HUDEP-2 (cell line): Measurements from ENCODE around the gene RNU7-1.

ENCODE experiments used
- DNase-seq, 76 experiments: peaks; one replicate each; lab custom pipeline; 2025; ENCODE audit not compliant: unreplicated experiment in 76 of 76; lab: John Stamatoyannopoulos, UW

The RNU7-1 gene

DNA sequence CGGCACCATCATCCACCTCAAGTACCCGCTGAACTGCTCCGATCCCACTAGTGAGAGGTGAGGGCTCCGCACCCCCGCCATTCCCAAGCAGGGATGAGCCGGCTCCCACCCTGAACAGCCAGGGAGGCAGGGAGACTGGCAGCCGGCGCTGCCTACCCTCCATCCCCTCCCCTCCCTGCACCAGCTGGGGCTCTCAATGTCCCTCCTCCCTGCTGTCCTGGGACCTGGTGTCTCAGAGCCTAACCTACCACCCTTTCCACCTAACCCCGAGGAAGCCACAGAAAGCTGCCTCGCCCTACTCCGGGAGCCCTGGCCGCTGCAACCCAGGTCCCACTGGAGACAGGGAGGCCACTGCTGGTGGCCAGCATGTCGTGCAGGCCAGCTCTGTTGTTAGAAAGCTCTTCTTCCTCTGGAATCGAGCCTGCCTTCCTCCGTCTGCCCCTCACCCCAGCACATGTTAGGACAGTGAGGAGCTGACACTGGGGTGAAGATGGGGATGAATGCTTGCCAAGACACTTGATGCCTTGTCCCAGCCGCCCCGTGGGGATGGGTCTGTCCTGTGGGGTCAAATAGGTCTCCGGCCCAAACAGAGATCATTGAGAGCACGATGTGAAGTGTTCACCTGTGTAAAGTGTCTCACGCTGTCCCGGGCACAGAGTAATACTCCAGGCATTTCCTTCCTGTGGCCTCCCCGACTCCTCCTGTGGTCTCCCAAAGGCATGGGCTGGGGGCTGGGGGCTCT is 8.7 kb downstream of the RNU7-1 start:
- peak in 4 of 76 experiments; percentile 7 to 47 (median 34) for DNase-seq

DNA sequence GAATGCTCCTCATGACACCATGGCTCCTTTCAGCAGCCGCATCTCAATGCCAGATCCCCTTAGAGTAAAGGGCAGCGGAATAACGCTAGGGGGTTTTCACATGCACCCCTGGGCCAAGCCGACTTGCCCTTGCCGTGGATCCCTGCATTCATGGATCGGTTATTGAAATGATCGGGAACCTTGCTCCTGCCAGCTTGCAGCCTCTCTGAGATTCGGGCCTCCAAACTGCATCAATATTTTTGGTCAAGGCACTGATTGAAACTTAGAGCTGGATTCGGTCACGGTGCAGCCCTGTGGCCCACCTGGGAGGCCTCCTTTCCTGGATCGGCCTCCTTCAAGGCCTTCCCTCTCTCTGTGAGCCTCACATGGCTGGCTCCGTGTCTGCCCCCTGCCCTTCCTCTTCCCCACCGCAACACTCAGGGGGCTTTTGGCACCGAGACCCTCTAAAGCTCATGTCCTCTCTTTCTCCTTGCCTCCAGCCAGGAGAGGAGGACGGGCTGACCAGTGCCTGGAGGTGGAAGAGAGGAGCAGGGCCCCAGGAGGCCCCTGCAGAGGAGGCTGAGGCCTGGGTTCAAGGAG is 9.3 kb downstream of the RNU7-1 start:
- DNase-seq, result peak in 2 of 76 experiments; percentile 18 to 26

DNA sequence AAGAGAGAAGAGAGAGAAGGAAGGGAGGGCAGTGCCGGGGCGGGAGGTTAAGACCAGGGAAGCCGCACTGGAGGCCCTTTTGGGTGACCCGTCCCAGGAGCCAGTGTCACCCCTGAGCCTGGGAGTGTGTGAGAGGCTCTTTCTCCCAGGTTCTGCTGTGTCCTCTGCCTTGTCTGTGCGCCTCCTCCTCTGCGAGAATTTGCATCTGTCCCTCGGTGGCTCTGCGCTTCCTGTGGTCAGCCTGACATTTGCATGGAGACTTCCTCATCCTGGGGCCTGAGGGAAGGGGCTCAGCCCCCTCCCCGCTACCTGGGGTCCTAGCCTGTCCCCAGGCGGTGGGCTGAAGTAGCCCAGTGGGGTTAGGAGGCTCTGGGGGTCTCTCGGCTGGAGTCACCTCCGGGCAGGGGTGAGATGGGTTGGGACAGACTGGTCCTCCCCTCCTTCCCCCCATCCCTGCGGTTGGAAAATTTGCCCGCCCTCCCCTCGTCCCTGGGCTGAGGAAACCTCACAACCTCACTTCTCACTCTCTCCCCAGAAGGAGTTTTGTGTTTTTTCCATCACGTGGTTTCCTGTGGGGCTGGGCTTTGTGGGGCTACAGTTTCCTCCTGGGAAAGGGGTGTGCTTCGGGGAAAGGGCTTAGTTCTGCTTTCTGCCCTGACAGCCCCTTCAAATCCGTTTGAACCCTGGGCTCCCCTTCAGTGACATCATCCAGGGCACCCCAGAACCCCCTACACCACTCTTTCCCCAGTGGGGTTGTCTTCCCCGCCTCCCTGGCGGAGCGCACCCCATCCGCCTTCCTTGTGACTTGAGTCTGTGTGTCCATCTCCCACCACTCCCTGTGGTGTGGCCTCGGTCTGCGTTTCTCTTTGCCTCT is 10.1 kb downstream of the RNU7-1 start:
- peak in 30 of 76 experiments; percentile 6 to 70 (median 34) for DNase-seq

DNA sequence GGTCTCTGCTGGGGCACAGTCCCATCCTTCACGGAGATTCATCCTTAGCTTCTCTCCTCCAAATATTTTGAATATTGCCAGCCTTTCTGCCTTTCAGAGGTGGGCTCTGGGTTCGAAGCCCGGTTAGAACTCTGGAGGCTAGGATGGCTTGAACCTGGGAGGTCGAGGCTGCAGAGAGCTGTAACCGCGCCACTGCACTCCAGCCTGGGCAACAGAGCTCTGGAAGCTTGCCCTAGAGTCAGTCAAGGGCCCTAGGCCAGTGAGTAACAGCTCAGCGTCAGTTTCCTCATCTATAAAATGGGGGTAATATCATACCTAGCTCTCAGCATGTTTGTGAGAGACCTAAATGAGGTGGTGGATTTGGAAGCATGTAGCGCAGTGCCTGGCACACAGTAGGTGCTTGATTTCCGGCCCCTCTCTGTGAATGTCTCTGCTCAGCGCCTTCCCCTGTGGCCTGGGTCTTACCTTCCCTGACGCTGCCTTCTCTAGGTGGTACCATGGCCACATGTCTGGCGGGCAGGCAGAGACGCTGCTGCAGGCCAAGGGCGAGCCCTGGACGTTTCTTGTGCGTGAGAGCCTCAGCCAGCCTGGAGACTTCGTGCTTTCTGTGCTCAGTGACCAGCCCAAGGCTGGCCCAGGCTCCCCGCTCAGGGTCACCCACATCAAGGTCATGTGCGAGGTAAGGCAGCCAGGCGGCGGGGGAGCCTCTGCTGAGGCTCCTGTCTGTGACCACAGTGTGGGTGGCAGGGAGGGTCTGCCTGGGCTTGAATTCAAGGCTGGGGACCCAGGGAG is 10.9 kb downstream of the RNU7-1 start:
- no peak for DNase-seq

DNA sequence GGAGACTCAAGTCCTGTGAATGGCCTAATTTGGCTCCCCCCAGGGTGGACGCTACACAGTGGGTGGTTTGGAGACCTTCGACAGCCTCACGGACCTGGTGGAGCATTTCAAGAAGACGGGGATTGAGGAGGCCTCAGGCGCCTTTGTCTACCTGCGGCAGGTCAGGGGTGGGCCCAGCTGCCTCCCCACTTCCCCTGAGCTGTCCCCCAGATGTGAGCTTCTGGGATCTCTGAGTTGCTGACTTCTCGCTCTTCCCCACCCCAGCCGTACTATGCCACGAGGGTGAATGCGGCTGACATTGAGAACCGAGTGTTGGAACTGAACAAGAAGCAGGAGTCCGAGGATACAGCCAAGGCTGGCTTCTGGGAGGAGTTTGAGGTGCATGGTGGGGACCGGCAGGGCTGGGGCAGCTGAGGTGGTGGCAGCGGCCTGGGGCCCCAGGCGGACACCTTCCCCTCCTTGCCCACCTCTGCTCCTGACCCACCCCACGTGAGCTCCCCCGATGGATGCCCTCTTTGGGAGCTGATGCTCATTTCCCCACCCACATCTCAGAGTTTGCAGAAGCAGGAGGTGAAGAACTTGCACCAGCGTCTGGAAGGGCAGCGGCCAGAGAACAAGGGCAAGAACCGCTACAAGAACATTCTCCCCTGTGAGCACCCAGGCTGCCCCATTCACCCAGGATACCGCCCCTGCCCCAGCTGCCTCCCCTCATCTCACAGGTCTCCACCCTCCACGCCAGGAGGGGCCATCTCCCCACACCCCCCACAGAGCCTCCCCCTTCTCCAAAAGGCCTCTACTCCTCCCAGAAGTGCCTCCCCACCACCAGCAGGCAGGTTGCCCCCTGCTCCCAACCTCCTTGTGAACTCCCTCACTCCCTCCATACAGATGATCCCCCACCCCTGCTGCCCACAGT is 11.7 kb downstream of the RNU7-1 start:
- no peak for DNase-seq

DNA sequence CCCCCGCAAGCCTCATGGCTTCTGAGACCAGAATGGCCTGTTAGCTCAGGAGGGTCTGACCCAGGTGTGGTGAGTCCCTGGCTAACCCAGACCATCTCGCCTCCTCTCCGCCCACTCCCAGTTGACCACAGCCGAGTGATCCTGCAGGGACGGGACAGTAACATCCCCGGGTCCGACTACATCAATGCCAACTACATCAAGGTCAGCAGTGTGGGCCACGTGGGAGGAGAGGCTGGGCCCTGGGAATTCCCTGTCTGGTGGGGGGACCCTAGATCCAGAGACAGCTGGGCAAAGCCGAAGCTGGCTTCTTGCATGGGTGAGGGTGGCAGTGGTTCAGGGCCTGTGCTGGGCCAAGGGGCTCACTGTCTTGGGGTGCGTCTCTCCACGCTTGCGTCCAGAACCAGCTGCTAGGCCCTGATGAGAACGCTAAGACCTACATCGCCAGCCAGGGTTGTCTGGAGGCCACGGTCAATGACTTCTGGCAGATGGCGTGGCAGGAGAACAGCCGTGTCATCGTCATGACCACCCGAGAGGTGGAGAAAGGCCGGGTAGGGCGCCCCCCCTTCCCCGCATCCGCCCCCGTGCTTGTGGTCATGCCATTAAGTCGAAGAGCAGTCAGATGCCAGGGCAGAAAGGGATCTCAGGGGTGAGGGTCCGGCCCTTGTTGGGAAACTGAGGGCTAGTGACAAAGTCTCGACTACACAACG is 12.6 kb downstream of the RNU7-1 start:
- no peak for DNase-seq

DNA sequence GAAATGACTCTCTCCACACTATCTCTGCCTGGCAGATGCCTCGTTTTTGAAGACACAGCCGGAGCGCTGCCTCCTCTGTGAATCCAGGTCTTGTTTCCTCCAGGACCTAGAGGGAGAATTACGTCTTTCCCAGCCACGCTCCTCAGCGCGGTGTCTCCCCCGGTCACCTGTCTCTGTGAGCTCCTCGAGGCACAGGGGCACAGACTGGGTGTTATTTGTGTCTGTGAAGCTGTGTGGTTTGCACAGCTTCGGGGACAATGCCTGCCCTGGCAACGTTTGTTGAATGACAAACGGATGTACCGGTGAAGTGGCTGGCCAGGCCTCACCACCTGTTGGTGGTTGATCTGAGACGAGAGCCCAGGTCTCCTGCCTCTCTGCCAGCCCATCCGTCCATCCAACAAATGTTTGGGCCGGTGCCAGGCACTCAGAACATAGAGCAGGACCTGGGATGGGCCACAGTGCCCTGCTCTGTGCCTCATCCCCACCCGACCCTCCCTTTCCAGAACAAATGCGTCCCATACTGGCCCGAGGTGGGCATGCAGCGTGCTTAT is 13.6 kb downstream of the RNU7-1 start:
- DNase-seq, result no peak

DNA sequence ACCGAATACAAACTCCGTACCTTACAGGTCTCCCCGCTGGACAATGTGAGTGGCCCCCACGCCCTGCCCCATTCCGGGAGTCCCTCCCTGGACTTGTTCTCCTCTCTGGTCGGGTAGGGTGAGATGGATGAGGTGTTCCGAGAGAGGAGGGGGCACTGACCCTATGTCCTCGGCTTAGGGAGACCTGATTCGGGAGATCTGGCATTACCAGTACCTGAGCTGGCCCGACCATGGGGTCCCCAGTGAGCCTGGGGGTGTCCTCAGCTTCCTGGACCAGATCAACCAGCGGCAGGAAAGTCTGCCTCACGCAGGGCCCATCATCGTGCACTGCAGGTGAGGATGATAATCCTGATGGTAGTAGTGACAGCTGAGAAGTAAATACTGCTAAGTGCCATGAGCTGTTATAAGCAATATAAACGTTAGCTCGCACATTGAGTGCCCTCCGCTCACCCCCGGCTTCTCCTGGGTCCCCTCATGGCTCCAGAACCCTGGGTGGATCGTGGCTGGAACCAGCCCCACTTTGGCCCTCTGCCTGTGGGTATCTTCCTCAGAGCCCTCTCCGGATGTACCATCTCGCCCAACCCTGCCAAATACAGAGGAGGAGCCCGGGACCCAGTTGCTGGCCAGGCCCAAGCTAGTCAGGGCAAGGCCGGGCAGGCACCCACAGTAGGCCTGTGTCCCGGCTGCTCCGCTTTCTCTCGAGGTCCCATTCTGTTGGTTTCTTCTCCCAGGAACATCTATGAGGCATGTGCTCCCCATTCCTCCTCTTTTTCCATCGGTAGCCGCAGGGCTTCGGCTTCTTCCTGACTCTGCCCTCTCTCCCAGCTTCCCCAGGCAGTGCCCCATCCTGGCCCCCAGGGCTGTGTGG is 14.4 kb downstream of the RNU7-1 start:
- no peak for DNase-seq

DNA sequence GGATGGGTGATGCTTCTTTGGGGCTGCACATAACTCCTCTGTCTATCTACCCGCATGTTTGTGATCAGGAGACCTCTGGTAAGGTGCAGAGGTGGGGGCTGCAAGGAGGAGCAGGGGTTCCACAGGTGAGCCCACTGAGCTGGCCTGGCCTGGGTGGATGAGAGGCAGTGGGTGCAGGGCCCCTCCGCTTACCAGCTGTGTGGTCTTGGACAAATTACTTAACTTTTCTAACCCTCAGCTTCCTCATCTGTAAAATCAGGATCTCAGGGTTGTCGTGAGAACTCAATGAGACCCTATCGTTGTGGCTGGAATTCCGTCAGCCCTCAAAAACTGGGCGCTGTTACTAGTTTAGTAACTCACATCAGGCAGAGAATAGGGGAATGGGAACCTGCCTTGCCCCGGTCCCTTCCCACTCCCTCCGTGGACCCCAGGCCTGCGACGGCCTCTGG is 15.0 kb downstream of the RNU7-1 start:
- no peak for DNase-seq

DNA sequence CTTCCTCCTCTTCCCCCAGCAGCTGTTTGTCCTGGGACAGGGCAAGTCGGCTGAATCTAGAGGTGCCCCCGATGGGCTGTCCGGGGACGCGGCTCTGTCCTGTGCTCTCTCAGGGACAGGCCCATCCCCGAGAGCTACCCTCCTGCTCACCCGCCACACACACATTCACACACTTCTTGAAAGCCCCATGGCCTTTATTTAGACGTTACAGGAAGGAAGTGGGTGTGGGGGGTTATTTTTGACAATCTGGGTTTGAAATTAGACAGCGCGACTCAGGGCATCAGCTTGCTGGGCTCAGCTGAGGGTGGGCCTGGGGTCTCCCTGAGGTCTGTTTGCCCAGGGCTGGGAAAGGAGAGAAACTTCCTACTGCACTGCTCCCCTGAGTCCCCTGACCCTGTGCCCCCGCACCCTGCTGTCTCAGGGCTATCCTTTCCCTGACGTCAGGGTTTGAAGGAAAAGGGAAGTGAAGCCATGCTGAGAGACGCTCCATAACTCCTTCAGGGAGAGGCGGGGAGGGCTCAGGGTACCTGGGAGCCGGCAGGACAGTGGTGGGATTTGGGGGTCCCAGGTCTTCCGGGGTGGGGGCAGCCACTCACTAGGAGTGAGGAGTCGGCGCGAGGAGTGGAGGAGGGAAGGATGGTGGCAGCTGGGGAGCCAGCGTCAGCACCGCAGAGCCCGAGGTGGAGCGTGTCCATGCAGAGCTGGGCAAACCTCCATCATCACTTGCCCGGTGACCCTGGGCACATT is 15.6 kb downstream of the RNU7-1 start:
- DNase-seq, result no peak

DNA sequence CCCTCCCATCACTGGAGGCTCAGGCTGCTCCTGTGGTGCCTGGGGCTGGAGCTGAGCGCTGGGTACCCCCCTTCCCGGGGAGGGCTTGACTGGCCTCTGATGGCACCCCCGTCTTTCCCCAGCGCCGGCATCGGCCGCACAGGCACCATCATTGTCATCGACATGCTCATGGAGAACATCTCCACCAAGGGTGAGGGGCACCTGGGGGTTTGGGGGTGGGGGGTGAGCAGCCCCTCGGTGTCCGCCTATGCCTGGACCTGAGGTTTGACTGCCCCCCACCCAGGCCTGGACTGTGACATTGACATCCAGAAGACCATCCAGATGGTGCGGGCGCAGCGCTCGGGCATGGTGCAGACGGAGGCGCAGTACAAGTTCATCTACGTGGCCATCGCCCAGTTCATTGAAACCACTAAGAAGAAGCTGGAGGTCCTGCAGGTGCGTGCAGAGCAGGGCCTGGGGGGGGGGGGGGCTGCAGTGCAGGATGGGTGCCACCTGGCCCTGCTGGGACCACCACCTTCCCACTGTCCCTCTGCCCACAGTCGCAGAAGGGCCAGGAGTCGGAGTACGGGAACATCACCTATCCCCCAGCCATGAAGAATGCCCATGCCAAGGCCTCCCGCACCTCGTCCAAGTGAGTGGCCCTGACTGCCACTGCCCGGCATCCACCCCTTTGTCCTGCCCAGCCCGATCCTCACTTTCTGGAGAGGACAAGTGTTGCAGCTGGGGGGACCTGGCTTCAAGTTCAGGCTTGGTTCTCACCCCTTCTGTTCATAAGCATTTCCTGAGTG is 16.4 kb downstream of the RNU7-1 start:
- no peak for DNase-seq

DNA sequence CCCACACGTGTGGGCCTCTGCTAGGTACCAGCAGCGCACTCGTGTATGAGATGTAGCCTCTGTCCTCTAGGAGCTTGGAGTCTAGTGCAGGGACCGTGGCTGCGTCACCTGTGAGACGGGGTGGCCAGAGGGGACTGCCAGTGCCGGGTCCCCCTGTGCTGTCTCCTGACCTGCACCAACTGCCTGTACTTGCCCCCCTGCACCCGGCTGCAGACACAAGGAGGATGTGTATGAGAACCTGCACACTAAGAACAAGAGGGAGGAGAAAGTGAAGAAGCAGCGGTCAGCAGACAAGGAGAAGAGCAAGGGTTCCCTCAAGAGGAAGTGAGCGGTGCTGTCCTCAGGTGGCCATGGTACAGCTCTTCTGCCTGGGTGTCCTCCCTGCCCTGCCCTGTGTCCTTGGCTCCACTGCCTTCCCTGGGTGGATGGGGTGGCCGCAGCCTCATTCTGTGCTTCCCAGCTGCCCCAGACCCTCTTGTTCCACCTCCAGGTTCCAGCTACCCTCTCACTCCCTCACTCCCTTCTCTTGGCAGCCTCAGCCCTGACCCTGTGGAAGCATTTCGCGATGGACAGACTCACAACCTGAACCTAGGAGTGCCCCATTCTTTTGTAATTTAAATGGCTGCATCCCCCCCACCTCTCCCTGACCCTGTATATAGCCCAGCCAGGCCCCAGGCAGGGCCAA is 17.1 kb downstream of the RNU7-1 start:
- DNase-seq, result peak in 35 of 76 experiments; percentile 10 to 83 (median 38)

DNA sequence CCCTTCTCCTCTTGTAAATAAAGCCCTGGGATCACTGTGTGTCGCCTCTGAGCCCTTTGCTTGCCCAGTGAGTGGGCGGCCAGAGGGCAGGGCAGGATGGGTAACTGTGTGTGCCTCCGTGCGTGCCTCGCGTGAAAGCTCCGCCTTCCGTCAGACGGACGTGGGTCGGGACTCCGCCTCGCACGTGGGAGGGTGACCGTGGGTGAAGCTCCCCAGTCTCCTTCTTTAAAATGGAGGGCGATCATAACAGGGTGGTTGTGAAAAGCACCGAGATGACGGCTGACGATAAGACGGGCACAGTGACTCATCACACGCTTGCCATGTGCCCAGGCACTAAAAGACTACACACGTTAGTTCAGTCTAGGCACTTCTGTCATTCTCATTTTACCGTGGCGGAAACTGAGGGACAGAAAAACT is 17.7 kb downstream of the RNU7-1 start:
- peak in 74 of 76 experiments; percentile 61 to 95 (median 86) for DNase-seq

DNA sequence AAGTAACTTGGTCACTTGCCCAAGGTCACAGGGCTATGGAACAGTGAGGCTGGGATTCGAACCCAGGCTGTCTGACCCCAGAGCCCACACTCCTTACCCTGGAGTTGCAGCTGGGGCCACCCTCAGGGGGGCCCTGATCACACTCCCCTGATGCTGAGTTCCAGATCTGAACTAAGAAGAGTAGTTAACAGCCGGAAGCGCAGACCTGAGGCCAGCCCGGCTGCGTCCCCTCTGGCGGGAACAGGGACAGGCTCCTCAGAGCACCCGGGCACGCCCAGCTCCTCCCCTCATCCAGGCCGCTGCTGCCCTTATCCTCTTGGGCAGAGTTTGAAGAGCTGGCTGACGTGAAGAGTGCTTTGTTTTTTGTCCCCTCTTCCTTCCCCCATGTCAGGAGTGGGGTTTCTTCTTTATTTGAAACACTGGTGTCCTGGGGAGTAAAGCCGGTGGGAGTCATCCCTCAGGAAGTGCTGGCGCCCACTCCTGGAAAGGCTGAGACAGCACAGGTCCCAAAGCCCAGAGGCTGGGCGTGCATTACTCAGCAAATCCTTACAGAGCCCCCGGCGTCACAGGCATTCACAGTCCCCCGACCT is 18.2 kb downstream of the RNU7-1 start:
- DNase-seq, result peak in 75 of 76 experiments; percentile 33 to 92 (median 78)
